Lower leg skin (tissue), 3 donors: Measurements from ENCODE around the gene ACSL3.

Experiments used
- POLR2A ChIP-seq, 2 donors: fragments of 450-650 bp; IDR thresholded peaks; one replicate each; pipeline ENCODE4 v1.6.1; 2016 to 2017; ENCODE audit warnings: antibody characterized with exemption in 2 of 2, mild to moderate bottlenecking in 1 of 2, moderate library complexity in 1 of 2
- TF ChIP-seq, protein P1 (sequence below), 3 donors: fragments of 450-650 bp; IDR thresholded peaks; one replicate each; pipeline ENCODE4 v1.5.1; 2016; ENCODE audit warnings: antibody characterized with exemption in 3 of 3, mild to moderate bottlenecking in 3 of 3, moderate library complexity in 2 of 3

DNA sequence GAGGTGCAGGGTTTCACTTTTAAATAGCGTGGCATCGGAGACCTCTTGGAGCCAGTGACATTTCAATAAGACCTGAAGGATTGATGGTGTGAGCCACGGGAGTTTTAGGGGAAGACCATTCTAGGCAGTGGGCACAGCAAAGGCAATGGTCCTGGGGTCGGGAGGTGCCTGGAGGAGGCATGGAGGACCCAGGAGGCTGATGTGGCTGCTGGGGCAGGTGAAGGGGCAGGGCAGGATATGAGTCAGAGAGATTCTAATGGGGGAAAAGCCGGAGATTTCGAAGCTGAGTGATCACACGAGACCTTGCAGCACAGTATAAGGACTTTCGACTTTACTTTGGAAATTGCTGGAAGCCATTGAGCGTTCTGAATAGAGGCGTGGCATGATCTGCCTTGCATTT is 111.6 kb downstream of the ACSL3 start:
- no peak for TF ChIP-seq POLR2A (IDR thresholded peaks at IDR 0.05)
- TF ChIP-seq, protein P1, sequence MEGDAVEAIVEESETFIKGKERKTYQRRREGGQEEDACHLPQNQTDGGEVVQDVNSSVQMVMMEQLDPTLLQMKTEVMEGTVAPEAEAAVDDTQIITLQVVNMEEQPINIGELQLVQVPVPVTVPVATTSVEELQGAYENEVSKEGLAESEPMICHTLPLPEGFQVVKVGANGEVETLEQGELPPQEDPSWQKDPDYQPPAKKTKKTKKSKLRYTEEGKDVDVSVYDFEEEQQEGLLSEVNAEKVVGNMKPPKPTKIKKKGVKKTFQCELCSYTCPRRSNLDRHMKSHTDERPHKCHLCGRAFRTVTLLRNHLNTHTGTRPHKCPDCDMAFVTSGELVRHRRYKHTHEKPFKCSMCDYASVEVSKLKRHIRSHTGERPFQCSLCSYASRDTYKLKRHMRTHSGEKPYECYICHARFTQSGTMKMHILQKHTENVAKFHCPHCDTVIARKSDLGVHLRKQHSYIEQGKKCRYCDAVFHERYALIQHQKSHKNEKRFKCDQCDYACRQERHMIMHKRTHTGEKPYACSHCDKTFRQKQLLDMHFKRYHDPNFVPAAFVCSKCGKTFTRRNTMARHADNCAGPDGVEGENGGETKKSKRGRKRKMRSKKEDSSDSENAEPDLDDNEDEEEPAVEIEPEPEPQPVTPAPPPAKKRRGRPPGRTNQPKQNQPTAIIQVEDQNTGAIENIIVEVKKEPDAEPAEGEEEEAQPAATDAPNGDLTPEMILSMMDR (IDR thresholded peaks at IDR 0.05) = no peak
